Stimulated activated CD4-positive, alpha-beta T cell treated with anti-CD3 and anti-CD28 coated beads, Interleukin-2, amount 100 ng/mL, for 24 hours (primary cell): ENCODE data around the gene MYB.
"Not testable (repeated sequence)": the region's sequence is repeated elsewhere in the genome, so short reads cannot be mapped to it uniquely, and the experiment has no call there.

Source experiments
- DNase-seq, 2 donors: peaks; one replicate each; pipeline ENCODE4 v3.0.0-alpha.2; 2020

Gene MYB

GRCh38 chr6:135180542-135181332 lies at the start of gene MYB:
TSS of gene MYB (plus strand) at chr6:135181308. CDS start at chr6:135181514, 206 bp downstream.
- peak; percentile 75 to 77 for DNase-seq

GRCh38 chr6:135132776-135133175 lies 48.3 kb upstream of the MYB start:
- DNase-seq: no peak

- no peak for DNase-seq
These were observed 45.3 kb upstream of the MYB start for GRCh38 chr6:135135835-135136234.

- DNase-seq: no peak
These were observed 43.3 kb upstream of the MYB start for GRCh38 chr6:135137826-135138225.

- DNase-seq: no peak
These were observed 39.9 kb upstream of the MYB start for GRCh38 chr6:135141182-135141581.

DNA sequence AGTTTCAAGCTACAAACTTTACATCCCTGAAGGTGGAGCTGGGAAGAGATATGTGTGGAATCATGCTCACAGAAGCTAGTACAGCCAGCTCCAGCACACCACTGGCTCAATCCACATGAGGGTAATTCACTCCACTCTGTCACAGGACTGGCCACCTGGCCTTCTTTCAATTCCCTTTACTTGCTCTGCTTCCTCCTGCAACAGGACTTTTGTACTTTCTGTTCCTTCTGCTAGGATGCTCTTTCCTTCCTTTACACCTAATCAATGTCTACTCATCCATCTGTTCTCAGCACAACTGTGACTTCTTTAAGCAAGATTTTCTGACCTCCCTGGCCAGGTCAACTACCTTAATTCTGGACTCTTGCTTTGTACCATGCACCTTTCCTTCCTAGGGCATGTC lies 39.4 kb upstream of the MYB start:
- DNase-seq: no peak

DNA sequence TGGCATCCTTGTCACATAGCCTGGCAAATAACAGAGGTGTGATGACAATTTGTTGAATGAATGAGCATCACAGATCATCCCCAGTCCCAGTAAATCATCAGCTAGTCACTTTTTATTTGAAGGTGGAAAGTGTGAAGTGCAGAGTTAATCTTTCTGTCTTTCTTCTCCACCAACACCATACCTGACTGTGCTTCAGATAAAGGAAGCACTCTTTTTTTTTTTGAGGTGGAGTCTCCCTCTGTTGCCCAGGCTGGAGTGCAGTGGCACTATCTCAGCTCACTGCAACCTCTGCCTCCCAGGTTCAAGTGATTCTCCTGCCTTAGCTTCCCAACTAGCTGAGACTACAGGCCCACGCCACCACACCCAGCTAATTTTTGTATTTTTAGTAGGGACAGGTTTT lies 38.9 kb upstream of the MYB start:
- DNase-seq: not testable (repeated sequence)

DNA sequence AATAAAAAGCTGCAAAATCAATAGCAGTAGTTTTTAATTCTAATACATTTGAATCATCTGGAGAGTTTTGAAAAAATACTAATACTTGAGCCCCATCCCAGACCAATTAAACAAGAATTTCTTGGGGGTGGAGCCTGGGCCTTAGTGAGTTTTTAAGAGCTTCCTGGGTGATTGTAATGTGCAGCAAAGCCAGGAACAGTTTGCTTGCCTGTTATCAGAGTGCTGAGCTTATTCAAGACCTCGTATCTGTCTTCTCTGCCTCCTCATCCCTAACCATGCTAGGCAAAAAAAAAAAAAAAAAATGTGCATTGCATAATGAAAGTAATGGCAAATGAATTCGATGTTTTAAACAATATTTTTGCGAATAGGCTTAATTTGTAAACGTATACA lies 36.4 kb upstream of the MYB start:
- DNase-seq: no peak

DNA sequence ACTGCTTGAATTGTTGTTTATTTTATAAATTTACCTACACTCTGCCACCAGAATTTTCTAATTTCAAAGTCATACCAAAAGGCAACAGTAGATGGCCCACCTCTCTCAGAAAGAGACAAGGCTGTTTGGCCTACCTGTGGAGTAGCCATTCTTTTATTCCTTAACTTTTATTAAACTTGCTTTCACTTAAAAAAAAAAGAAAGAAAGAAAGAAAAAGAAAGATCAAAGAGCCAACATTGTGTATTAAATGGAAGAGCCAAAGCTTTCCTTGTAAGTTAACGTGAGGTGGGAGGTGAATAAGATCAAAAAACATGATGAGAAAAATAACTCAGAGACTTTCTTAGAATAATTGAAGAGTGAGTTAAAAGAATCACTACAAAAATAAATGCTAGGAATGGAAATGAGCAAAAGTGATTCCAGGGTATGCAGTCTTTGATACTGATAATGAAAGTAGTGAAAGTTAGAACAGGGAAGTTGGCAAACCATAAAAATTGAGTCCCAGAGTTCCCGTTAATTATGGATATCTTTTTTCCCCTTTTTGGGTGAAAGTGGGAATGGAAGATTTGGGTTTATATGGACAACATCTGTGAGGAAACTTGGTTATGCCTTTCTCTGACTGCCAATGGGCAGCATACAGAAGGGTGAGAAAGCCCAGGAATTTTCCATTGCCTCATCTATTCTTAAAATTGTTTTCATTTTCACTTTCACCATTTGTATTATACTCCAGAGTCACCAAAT lies 35.9 kb upstream of the MYB start:
- DNase-seq: no peak

GRCh38 chr6:135146162-135146934 lies 34.8 kb upstream of the MYB start:
- DNase-seq: no peak

DNA sequence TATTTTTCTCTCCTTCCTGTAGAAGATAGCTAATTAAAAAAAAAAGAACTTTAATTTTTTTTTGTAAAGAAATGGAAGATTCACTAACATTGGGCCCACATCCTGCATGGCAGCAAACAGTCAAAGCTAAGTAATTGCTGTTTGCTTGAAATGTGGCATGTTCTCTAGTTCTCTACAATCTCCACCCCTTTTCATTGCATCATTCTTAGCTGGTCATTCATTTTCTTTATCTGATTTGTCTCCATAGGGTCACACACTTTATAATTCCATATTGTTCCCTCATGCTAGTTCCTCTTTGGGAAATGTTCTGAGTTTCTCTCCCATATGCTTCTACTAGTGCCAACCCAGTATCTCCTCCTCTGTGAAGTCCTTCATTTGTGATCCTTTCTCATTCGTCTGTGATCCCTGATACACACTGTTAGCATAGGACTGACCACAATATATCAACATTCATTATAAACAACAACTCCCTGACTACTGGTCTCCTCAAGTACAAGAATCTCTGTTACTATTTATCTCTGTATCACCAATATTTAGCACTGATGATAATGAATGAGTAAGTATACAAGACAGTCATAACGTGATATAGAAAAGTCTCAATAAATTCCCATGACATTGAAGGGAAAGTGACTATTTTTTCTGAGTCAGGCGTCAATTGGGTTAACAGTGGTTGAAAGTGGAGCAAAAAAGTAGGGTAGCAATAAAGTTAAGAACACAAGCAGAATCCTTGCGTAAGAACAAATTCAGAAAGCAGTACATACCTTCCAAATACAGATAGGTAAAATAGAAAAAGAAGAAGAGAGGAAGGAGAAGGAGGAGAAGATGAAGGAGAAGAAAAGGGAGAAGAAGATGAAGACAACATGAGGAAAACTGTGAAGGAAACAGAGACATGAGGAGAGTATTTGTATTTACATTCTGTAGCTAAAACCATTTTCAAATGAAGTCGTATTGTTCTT lies 33.2 kb upstream of the MYB start:
- no peak for DNase-seq

DNA sequence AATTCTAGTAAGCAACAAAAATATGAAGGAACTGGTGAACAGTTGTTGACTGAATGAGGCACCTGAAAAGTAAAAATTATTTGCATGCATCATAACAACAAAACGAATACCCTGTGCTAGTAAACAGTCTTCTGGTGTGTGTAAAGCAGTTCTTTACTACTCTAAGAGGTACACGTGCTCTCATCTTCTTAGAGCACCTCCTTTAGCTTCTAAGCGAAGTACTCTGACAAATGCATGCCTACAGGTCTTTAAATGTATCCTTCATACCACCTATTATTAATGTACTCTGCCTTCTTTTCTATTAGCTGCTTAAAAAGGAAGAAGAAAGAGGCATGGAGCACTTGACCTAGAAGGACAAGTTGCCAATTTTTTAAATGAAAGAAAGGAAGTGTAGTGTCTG lies 32.2 kb upstream of the MYB start:
- DNase-seq: no peak

DNA sequence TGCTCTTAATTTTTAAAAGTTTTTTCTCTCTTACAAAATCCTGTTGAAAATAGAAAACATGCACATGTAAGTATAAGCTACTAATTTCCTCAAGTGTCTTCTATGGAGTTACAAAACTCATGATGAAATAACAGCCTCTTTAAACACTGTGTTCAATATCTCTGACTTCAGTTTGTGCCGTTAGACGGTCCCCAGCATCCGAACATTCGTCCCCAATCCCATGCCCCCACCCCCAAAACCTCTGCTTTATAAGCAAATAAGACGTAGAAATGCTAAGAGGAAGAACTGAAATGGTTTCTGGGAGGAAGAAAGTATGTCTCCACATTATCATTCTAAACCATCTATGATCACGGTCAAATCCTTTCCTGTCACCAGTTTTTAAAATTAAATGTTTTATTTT lies 31.7 kb upstream of the MYB start:
- no peak for DNase-seq

- DNase-seq: not testable (repeated sequence)
These were observed 30.6 kb upstream of the MYB start for GRCh38 chr6:135150481-135150880.

- DNase-seq: not testable (repeated sequence)
These were observed 27.0 kb upstream of the MYB start for GRCh38 chr6:135154125-135154524.

GRCh38 chr6:135158397-135158796 lies 22.7 kb upstream of the MYB start:
- no peak for DNase-seq

GRCh38 chr6:135159531-135159930 lies 21.6 kb upstream of the MYB start:
- DNase-seq: peak in 1 of 2 donors; percentile 38

DNA sequence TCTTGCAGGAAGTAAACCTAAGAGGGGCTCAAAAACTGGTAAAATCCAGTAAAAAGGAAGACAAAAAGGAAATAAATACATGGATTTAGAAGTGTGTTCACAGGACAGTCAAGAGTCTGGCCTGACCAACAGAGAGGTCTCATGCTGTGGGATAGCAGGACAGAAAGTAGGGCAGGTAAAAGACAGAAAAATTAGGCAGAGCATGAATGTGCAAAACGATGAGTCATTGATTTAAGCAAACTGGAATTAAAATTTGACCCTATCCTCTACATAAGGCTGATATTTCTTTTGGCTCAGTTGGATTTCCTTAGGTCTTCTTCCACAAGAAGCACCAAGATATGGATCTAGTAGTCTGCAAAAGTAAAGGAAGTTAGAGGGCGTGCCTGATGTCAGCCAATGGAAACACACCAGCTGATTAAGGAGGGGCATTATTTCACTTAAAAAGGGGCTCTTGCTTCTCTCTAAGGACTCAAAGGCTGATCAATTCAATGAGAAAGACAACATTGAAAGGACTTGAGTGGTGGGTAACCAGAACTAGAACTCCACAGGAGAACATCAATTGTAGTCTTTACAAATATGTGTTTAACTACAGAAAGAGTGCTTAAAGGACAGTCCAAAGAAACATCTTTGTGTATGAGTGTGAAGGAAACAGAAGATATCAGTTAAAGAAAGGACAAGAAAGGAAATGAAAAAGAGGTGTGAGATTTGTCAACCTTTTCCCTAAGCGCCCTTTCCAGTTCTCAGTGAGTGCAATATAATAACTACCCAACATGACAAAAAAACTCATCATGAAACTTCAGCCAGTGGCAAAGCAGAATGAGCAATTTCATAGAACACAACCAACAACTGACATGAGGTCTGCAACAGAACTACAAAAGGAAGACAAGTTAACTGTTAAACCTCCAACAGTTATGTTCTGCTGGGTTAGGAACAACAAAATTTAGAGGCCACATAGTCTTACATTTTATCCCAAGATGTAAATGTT lies 19.4 kb upstream of the MYB start:
- no peak for DNase-seq

GRCh38 chr6:135162678-135163439 lies 18.2 kb upstream of the MYB start:
- peak; percentile 49 to 64 for DNase-seq

GRCh38 chr6:135163440-135163738 lies 17.7 kb upstream of the MYB start:
- DNase-seq: peak; percentile 42 to 47
